Bronchial epithelial cell (primary cell): Measurements from ENCODE around the gene AMZ1. TPM values are rescaled to one million over a fixed set of nuclear protein-coding genes. Genes with fewer than 3 reads are reported as not detected.

Experiments used
- DNase-seq: peaks from one replicate; pipeline ENCODE4 v3.0.0-alpha.2; 2010; ENCODE audit warnings: low read depth
- FAIRE-seq: peaks from 2 replicates; lab custom pipeline; 2011; peaks lifted over from hg19 to GRCh38; lab: Jason Lieb, UNC
- H3K27me3 ChIP-seq: 2 replicates; pipeline ENCODE4 v1.5.1; 2011; ENCODE audit warnings: low read length; ENCODE audit not compliant: control insufficient read depth, insufficient read depth
- H3K36me3 ChIP-seq: 2 replicates; pipeline ENCODE4 v1.5.1; 2011; ENCODE audit warnings: low read length; ENCODE audit not compliant: control insufficient read depth, insufficient read depth
- H3K4me3 ChIP-seq: 2 replicates; pipeline ENCODE4 v1.5.1; 2011; ENCODE audit warnings: mild to moderate bottlenecking, low read depth, low read length, control low read depth
- total RNA-seq: library from RNA; depleted of rRNA; stranded (reverse); fragments of >200 nt; gene quantifications from 2 replicates; pipeline ENCODE4 v1.2.1, GENCODE V29; 2014
- TF ChIP-seq, protein P1 (sequence below): IDR thresholded peaks from 2 replicates; pipeline ENCODE4 v1.5.1; 2011; ENCODE audit warnings: mild to moderate bottlenecking, moderate library complexity, low read length, control low read depth, inconsistent platforms; ENCODE audit not compliant: insufficient read depth, severe bottlenecking

The AMZ1 gene
- total RNA-seq, 1 donor from 2014 or later = not detected

DNA sequence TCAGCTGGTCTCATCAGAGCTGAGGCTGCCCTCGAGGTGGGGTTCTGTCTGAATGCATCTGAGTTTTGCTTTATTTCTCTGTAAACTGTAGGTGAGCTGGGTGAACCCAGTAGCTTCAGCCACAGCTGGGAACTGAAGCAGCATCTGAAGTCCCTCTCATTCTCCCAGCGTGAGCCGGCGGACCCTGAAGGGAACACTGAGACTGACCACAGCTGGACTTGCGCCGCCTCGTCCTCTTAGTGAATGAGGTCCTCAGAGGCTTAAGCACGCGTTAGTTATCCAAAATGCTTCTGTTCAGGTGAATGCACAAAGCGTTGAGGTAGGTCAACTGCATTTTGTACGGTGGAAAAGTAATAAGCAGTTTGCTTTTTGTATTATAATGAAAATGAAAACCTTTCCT is 76.6 kb downstream of the AMZ1 start:
- Histone ChIP-seq H3K27me3 (no peaks in the 10 kb centered on the region), H3K4me3 (no peak overlapping the region), H3K36me3 (peaks cover 3% of the 10 kb centered on the region)
- TF ChIP-seq, protein P1, sequence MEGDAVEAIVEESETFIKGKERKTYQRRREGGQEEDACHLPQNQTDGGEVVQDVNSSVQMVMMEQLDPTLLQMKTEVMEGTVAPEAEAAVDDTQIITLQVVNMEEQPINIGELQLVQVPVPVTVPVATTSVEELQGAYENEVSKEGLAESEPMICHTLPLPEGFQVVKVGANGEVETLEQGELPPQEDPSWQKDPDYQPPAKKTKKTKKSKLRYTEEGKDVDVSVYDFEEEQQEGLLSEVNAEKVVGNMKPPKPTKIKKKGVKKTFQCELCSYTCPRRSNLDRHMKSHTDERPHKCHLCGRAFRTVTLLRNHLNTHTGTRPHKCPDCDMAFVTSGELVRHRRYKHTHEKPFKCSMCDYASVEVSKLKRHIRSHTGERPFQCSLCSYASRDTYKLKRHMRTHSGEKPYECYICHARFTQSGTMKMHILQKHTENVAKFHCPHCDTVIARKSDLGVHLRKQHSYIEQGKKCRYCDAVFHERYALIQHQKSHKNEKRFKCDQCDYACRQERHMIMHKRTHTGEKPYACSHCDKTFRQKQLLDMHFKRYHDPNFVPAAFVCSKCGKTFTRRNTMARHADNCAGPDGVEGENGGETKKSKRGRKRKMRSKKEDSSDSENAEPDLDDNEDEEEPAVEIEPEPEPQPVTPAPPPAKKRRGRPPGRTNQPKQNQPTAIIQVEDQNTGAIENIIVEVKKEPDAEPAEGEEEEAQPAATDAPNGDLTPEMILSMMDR = no peak
- DNase-seq = no peak
- no peak for FAIRE-seq

Other genes starting within 250 kb of the AMZ1 start
- not detected in 2 replicates for gene GRIFIN, start 211.8 kb upstream of the AMZ1 start, total RNA-seq
- gene LFNG, start 168.4 kb upstream of the AMZ1 start, total RNA-seq = 4.5 and 6.8 TPM in 2 replicates
- 12.1 and 13.3 TPM in 2 replicates for gene BRAT1, start 132.7 kb upstream of the AMZ1 start, total RNA-seq
- 6.3 and 6.9 TPM in 2 replicates for gene IQCE, start 129.2 kb upstream of the AMZ1 start, total RNA-seq
- 5.8 and 12.3 TPM in 2 replicates for gene TTYH3, start 56.2 kb upstream of the AMZ1 start, total RNA-seq
- gene GNA12, start 156.1 kb downstream of the AMZ1 start, total RNA-seq = 12.1 and 12.8 TPM in 2 replicates